Measurements from ENCODE around the gene NSUN5. TPM values are rescaled to one million over a fixed set of nuclear protein-coding genes. Genes with fewer than 3 reads are reported as not detected.

NSUN5 gene
- total and polyA plus RNA-seq, 2 donors (not counting 1 experiment from before 2014, with no cell fraction given) = 6.6 to 17.5 TPM

DNA sequence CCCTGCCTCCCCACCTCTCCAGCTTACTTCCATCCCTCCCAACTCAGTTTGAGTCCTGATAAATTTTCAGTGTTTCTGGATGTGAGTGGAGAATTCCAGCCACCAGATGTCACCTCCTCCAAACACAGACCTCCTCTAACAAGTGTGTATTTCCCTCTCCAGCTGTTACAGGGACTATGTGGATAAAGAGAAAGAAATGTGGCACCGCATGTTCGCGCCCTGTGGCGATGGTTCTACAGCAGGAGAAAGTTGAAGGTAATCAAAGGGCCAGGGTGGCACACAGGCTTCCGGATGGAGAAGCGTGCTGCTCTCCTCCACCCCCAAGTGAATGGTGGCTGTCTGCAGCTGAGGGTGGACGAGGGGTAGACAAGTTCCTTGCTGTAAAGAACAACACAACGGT is 34.0 kb upstream of the NSUN5 start:
- Histone ChIP-seq H3K4me1 (ENCODE audit: control insufficient read depth, extremely low read depth, insufficient read depth, low read length) (peaks cover 5% of the 10 kb centered on the region), H3K27me3 (ENCODE audit: control insufficient read depth, insufficient read depth, low read length) (peaks cover 4% of the 10 kb centered on the region), H3K9me3 (ENCODE audit: control insufficient read depth, insufficient read depth, low read depth, low read length) (no peaks in the 10 kb centered on the region), H4K20me1 (ENCODE audit: control insufficient read depth, extremely low read depth, insufficient read depth, low read length) (no peaks in the 10 kb centered on the region), H3K36me3 (ENCODE audit: control insufficient read depth, insufficient read depth, low read length) (no peaks in the 10 kb centered on the region), H3K4me3 (replicated peaks in 1 of 4; ENCODE audit: control extremely low read depth in 1 of 4, insufficient read depth in 1 of 4, low read depth in 3 of 4, low read length in 4 of 4) (peak overlapping the region in 1 of 4 experiments; percentile 20), H3K4me2 (ENCODE audit: extremely low read depth, insufficient read depth, low read length) (peak overlapping the region; percentile 86), H3K27ac (ENCODE audit: insufficient read depth, low read length) (no peak overlapping the region), H3K9ac (ENCODE audit: insufficient read depth, low read length) (no peak overlapping the region), H2AFZ (ENCODE audit: low read length) (peak overlapping the region; percentile 89), H3K79me2 (ENCODE audit: control insufficient read depth, insufficient read depth, low read length) (no peaks in the 10 kb centered on the region)
- DNase-seq (ENCODE audit: low read depth in 2 of 2) = peak; percentile 45 to 78
- TF ChIP-seq, protein P1, sequence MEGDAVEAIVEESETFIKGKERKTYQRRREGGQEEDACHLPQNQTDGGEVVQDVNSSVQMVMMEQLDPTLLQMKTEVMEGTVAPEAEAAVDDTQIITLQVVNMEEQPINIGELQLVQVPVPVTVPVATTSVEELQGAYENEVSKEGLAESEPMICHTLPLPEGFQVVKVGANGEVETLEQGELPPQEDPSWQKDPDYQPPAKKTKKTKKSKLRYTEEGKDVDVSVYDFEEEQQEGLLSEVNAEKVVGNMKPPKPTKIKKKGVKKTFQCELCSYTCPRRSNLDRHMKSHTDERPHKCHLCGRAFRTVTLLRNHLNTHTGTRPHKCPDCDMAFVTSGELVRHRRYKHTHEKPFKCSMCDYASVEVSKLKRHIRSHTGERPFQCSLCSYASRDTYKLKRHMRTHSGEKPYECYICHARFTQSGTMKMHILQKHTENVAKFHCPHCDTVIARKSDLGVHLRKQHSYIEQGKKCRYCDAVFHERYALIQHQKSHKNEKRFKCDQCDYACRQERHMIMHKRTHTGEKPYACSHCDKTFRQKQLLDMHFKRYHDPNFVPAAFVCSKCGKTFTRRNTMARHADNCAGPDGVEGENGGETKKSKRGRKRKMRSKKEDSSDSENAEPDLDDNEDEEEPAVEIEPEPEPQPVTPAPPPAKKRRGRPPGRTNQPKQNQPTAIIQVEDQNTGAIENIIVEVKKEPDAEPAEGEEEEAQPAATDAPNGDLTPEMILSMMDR (conservative IDR thresholded peaks at IDR 0.05 in 1 of 2, IDR thresholded peaks at IDR 0.05 in 1 of 2; ENCODE audit: low read depth in 1 of 2, low read length in 2 of 2) = peak; percentile 68 to 80
- no peak for TF ChIP-seq EZH2 (IDR thresholded peaks at IDR 0.05; ENCODE audit: low read length, missing control alignments)

DNA sequence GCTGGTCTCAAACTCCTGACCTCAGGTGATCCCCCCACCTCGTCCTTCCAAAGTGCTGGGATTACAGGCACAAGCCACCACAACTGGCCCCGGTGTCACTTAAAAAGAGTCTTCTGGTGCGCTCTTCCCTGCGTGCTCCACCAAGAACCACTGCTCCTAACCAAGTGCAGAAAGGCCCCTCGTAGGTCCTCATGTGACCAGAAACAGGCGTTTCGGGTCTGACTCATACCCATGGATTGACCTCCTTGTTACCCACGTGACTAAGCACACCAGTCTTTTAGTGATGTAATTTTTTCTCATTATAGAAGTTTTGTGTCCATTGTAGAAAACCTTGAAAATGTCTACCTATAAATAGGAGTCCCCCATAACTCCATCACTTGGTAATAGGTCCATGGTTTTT is 33.3 kb upstream of the NSUN5 start:
- Histone ChIP-seq H3K79me2 (ENCODE audit: control insufficient read depth, insufficient read depth, low read length) (no peaks in the 10 kb centered on the region), H3K27ac (ENCODE audit: insufficient read depth, low read length) (no peak overlapping the region), H3K36me3 (ENCODE audit: control insufficient read depth, insufficient read depth, low read length) (no peaks in the 10 kb centered on the region), H3K9me3 (ENCODE audit: control insufficient read depth, insufficient read depth, low read depth, low read length) (no peaks in the 10 kb centered on the region), H3K9ac (ENCODE audit: insufficient read depth, low read length) (no peak overlapping the region), H3K4me3 (replicated peaks in 1 of 4; ENCODE audit: control extremely low read depth in 1 of 4, insufficient read depth in 1 of 4, low read depth in 3 of 4, low read length in 4 of 4) (no peak overlapping the region), H3K27me3 (ENCODE audit: control insufficient read depth, insufficient read depth, low read length) (peaks cover 4% of the 10 kb centered on the region), H2AFZ (ENCODE audit: low read length) (no peak overlapping the region), H4K20me1 (ENCODE audit: control insufficient read depth, extremely low read depth, insufficient read depth, low read length) (no peaks in the 10 kb centered on the region), H3K4me1 (ENCODE audit: control insufficient read depth, extremely low read depth, insufficient read depth, low read length) (peaks cover 5% of the 10 kb centered on the region), H3K4me2 (ENCODE audit: extremely low read depth, insufficient read depth, low read length) (no peak overlapping the region)
- no peak for TF ChIP-seq EZH2 (IDR thresholded peaks at IDR 0.05; ENCODE audit: low read length, missing control alignments)
- TF ChIP-seq, protein P1 (conservative IDR thresholded peaks at IDR 0.05 in 1 of 2, IDR thresholded peaks at IDR 0.05 in 1 of 2; ENCODE audit: low read depth in 1 of 2, low read length in 2 of 2) = no peak
- peak; percentile 76 to 87 for DNase-seq (ENCODE audit: low read depth in 2 of 2)

DNA sequence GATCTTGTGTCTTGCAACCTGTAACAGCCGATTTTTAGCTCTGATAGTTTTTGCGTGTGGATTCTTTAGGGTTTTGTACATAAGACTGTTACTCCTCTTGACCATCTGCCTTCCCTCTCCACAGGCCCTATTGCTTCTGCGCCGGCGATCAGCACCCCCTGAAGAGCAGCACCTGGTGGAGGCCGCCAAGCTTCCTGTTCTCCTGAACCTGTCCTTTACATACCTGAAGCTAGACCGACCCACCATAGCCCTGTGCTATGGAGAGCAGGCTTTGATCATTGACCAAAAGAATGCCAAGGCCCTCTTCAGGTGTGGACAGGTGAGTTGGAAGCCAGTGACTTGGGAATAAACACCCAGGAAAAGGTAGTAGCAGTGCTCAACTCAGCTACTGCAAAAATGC is 31.9 kb upstream of the NSUN5 start:
- H3K4me2 ChIP-seq (ENCODE audit: extremely low read depth, insufficient read depth, low read length) = no peak overlapping the region
- H2AFZ ChIP-seq (ENCODE audit: low read length) = no peak overlapping the region
- peaks cover 5% of the 10 kb centered on the region for H3K4me1 ChIP-seq (ENCODE audit: control insufficient read depth, extremely low read depth, insufficient read depth, low read length)
- H3K27me3 ChIP-seq (ENCODE audit: control insufficient read depth, insufficient read depth, low read length) = peaks cover 5% of the 10 kb centered on the region
- H3K9ac ChIP-seq (ENCODE audit: insufficient read depth, low read length) = no peak overlapping the region
- TF ChIP-seq EZH2 (IDR thresholded peaks at IDR 0.05; ENCODE audit: low read length, missing control alignments) = no peak
- TF ChIP-seq, protein P1 (conservative IDR thresholded peaks at IDR 0.05 in 1 of 2, IDR thresholded peaks at IDR 0.05 in 1 of 2; ENCODE audit: low read depth in 1 of 2, low read length in 2 of 2) = no peak
- no peaks in the 10 kb centered on the region for H3K9me3 ChIP-seq (ENCODE audit: control insufficient read depth, insufficient read depth, low read depth, low read length)
- no peak for DNase-seq (ENCODE audit: low read depth in 2 of 2)
- H4K20me1 ChIP-seq (ENCODE audit: control insufficient read depth, extremely low read depth, insufficient read depth, low read length) = no peaks in the 10 kb centered on the region
- H3K79me2 ChIP-seq (ENCODE audit: control insufficient read depth, insufficient read depth, low read length) = no peaks in the 10 kb centered on the region
- no peak overlapping the region for H3K27ac ChIP-seq (ENCODE audit: insufficient read depth, low read length)
- H3K36me3 ChIP-seq (ENCODE audit: control insufficient read depth, insufficient read depth, low read length) = no peaks in the 10 kb centered on the region
- no peak overlapping the region for H3K4me3 ChIP-seq (replicated peaks in 1 of 4; ENCODE audit: control extremely low read depth in 1 of 4, insufficient read depth in 1 of 4, low read depth in 3 of 4, low read length in 4 of 4)

Measured in fibroblast of lung (primary cell).